ENCODE results near the gene CLTCL1. TPM values are rescaled to one million over a fixed set of nuclear protein-coding genes. Genes with fewer than 3 reads are reported as not detected.

Gene CLTCL1
- total RNA-seq, 1 experiment from 2014 or later: 7.1 TPM

GRCh38 chr22:19224557-19224956 lies 67.0 kb downstream of the CLTCL1 start:
- ATAC-seq: no peak
- no TSS peak for BruUV-seq (replicated peaks)
- H4K20me1 ChIP-seq (ENCODE audit: insufficient read depth): no peaks in the 10 kb centered on the region

More at GRCh38 chr22:19224557-19224956, 67.0 kb downstream of the CLTCL1 start:
- intact Hi-C loops (cut with micrococcal nuclease): no loop called here
- DNase-seq (ENCODE audit: low read depth, low spot score): no peak
- no peak overlapping the region for H3K4me2 ChIP-seq (ENCODE audit: low read length)
- no peak overlapping the region for H3K9ac ChIP-seq (ENCODE audit: low read length)
- ChIA-PET POLR2A (no interaction called here), CTCF (no interaction called here), RAD21 (ENCODE audit: low non-redundant PET in 1 of 2, low total read pairs in 2 of 2, uncharacterized antibody in 2 of 2, unreplicated experiment in 2 of 2) (no interaction called here)
- no peak for TF ChIP-seq TCF7L2 (IDR thresholded peaks at IDR 0.05; ENCODE audit: borderline replicate concordance, extremely low read depth, insufficient read depth, insufficient read length)
- TF ChIP-seq YY1 (IDR thresholded peaks at IDR 0.05; ENCODE audit: extremely low read depth, insufficient replicate concordance, low read depth, low read length): no peak
- no peak for TF ChIP-seq CEBPB (IDR thresholded peaks at IDR 0.05; ENCODE audit: low read depth)
- no peak for TF ChIP-seq EZH2 (IDR thresholded peaks at IDR 0.05)
- TF ChIP-seq MAX (IDR thresholded peaks at IDR 0.05): no peak
- no peak for TF ChIP-seq ELF1 (IDR thresholded peaks at IDR 0.05; ENCODE audit: borderline replicate concordance, low read depth)
- no peak for TF ChIP-seq EZH2phosphoT487 (IDR thresholded peaks at IDR 0.05; ENCODE audit: borderline replicate concordance)
- TF ChIP-seq POLR2A (IDR thresholded peaks at IDR 0.05; ENCODE audit: borderline replicate concordance, extremely low read depth, insufficient read depth, insufficient read length): no peak
- no peak for TF ChIP-seq FOSL1 (IDR thresholded peaks at IDR 0.05; ENCODE audit: low read depth)
- TF ChIP-seq RAD21 (IDR thresholded peaks at IDR 0.05; ENCODE audit: low read depth): no peak
- TF ChIP-seq POLR2AphosphoS5 (IDR thresholded peaks at IDR 0.05; ENCODE audit: low read depth, low read length): no peak
- no peak for TF ChIP-seq SP1 (IDR thresholded peaks at IDR 0.05; ENCODE audit: low read depth)
- TF ChIP-seq ZBTB33 (IDR thresholded peaks at IDR 0.05; ENCODE audit: extremely low read depth, insufficient replicate concordance, low read length): no peak
- TF ChIP-seq REST (IDR thresholded peaks at IDR 0.05; ENCODE audit: low read depth): no peak
- no peak for TF ChIP-seq CBX3 (IDR thresholded peaks at IDR 0.05; ENCODE audit: low read depth)
- no peak for TF ChIP-seq ATF3 (IDR thresholded peaks at IDR 0.05)
- TF ChIP-seq EGR1 (IDR thresholded peaks at IDR 0.05; ENCODE audit: low read depth): no peak
- no peak for TF ChIP-seq ZNF274 (IDR thresholded peaks at IDR 0.05; ENCODE audit: low read depth, low read length)
- H3K4me3 ChIP-seq (replicated peaks in 1 of 2; ENCODE audit: low read depth in 1 of 2, low read length in 2 of 2): no peak overlapping the region
- no peak overlapping the region for H2AFZ ChIP-seq (ENCODE audit: low read depth, low read length, poor library complexity, severe bottlenecking)
- H3K27me3 ChIP-seq (ENCODE audit: insufficient read depth, low read length): no peaks in the 10 kb centered on the region
- no peaks in the 10 kb centered on the region for H3K9me2 ChIP-seq (ENCODE audit: insufficient read depth)
- H3K79me2 ChIP-seq (ENCODE audit: insufficient read depth, low read length): no peaks in the 10 kb centered on the region
- H3K9me3 ChIP-seq (ENCODE audit: control insufficient read depth in 1 of 2, insufficient read depth in 1 of 2, low read depth in 1 of 2, low read length in 2 of 2): no peaks in the 10 kb centered on the region
- H3K27ac ChIP-seq (ENCODE audit: low read depth, low read length): no peak overlapping the region
- H3K4me1 ChIP-seq (ENCODE audit: control insufficient read depth in 1 of 2, insufficient read depth in 2 of 2, low read length in 2 of 2): no peaks in the 10 kb centered on the region
- H3K36me3 ChIP-seq (ENCODE audit: control insufficient read depth in 1 of 2, insufficient read depth in 2 of 2, low read length in 2 of 2): no peaks in the 10 kb centered on the region; a peak in 1 of 4 replicates
